Esophagus muscularis mucosa (tissue), 4 donors: ENCODE results near the gene HOXC5. TPM values are rescaled to one million over a fixed set of nuclear protein-coding genes. Genes with fewer than 3 reads are reported as not detected.

Experiments used
- DNase-seq: peaks from one replicate; pipeline ENCODE4 v3.0.0-alpha.2; 2017; ENCODE audit errors: extremely low spot score
- H3K27ac ChIP-seq, 4 donors: fragments of 200-600 bp; sonication (generic); replicated peaks in 1 of 4; 1 replicate in 3 of 4; 2 replicates in 1 of 4; pipeline ENCODE4 v1.5.1; 2016 to 2019; ENCODE audit warnings: mild to moderate bottlenecking in 1 of 4
- H3K27me3 ChIP-seq, 4 donors: fragments of 200-600 bp; sonication (generic); one replicate each; pipeline versions ENCODE4 v1.5.1 to v1.6.0; 2016 to 2019
- H3K36me3 ChIP-seq, 4 donors: fragments of 200-600 bp; sonication (generic); one replicate each; pipeline ENCODE4 v1.5.1; 2016 to 2019
- H3K4me1 ChIP-seq, 4 donors: fragments of 200-600 bp; sonication (generic); one replicate each; pipeline ENCODE4 v1.5.1; 2016 to 2019
- H3K4me3 ChIP-seq, 4 donors: fragments of 200-600 bp; sonication (generic); 1 replicate in 2 of 4; 2 replicates in 2 of 4; pipeline ENCODE4 v1.5.1; 2016 to 2019; ENCODE audit warnings: mild to moderate bottlenecking in 4 of 4, moderate library complexity in 1 of 4
- H3K9me3 ChIP-seq, 4 donors: fragments of 200-600 bp; sonication (generic); 1 replicate in 3 of 4; 2 replicates in 1 of 4; pipeline ENCODE4 v1.5.1; 2016 to 2019
- CTCF ChIP-seq, 3 experiments: fragments of 200-600 bp in 2 of 3; fragments of 450-650 bp in 1 of 3; sonication (generic) in 2 of 3; IDR thresholded peaks; one replicate each; pipeline ENCODE4 v1.5.1; 2017 to 2019; ENCODE audit warnings: antibody characterized with exemption in 3 of 3, mild to moderate bottlenecking in 2 of 3, moderate library complexity in 1 of 3
- EP300 ChIP-seq: sonication (generic); formaldehyde crosslinking; IDR thresholded peaks from one replicate; pipeline ENCODE4 v1.6.1; 2017; ENCODE audit warnings: antibody characterized with exemption
- POLR2A ChIP-seq: fragments of 450-650 bp; IDR thresholded peaks from one replicate; pipeline ENCODE4 v1.6.1; 2017; ENCODE audit warnings: antibody characterized with exemption, moderate library complexity, mild to moderate bottlenecking, low read depth
- POLR2AphosphoS5 ChIP-seq, 2 donors: sonication (generic); formaldehyde crosslinking; IDR thresholded peaks; one replicate each; pipeline ENCODE4 v1.6.1; 2017; ENCODE audit warnings: antibody characterized with exemption in 2 of 2
- WGBS: methylation state at CpG from one replicate; pipeline ENCODE4 v1.1.5; 2018; 5-methylcytosine and 5-hydroxymethylcytosine counted together
- intact Hi-C: fragments of 100-400 bp; cut with DNase I; formaldehyde crosslinking; loops from one replicate; pipeline ENCODE4 v1.15.1; 2023
- total RNA-seq, 4 donors: library from RNA; depleted of rRNA; stranded (reverse); fragments of >200 nt; gene quantifications; one replicate each; pipeline versions ENCODE4 v1.1.0 to v1.2.1, GENCODE V29; 2016

The HOXC5 gene
- 1 to 10 TPM in 1 of 4 donors, under 1 TPM in 1, not detected in 2; 0.83 to 2.0 TPM for total RNA-seq

- Histone ChIP-seq H3K4me1 (peaks cover 14 to 45% (median 37%) of the 10 kb centered on the region in 4 donors), H3K27me3 (peaks cover 0 to 82% (median 28%) of the 10 kb centered on the region in 4 donors), H3K36me3 (no peaks in the 10 kb centered on the region), H3K4me3 (peak within 1 kb of the TSS; percentile 50 to 69 (median 63)), H3K9me3 (no peaks in the 10 kb centered on the region), H3K27ac (peak within 1 kb of the TSS; percentile 70 to 83 (median 74))
- intact Hi-C loops: loop anchor here (2.0 to 5.0 kb wide), 2 partner anchors 95 to 160 kb away; no protein-coding TSS in a partner anchor
- 3% methylated on average over 12 of the region's 12 CpGs for WGBS
- TF ChIP-seq EP300 (no peak), CTCF (IDR thresholded peaks at IDR 0.05) (peak; percentile 95 to 99 (median 98)), POLR2A (no peak), POLR2AphosphoS5 (IDR thresholded peaks at IDR 0.05) (peak in 1 of 2 donors; percentile 8)
- DNase-seq: no peak
Measured at GRCh38 chr12:54032627-54033100, at the start of gene HOXC5. HOXC5 (plus strand) TSS chr12:54033050; CDS start chr12:54033123, 73 bp downstream.

- Histone ChIP-seq H3K9me3 (no peaks in the 10 kb centered on the region), H3K27ac (no peak overlapping the region), H3K4me1 (peaks cover 15 to 32% (median 29%) of the 10 kb centered on the region in 4 donors), H3K27me3 (peaks cover 21 to 100% (median 91%) of the 10 kb centered on the region in 4 donors), H3K4me3 (no peak overlapping the region), H3K36me3 (no peaks in the 10 kb centered on the region)
- 4% methylated on average over 17 of the region's 17 CpGs for WGBS
- intact Hi-C loops: no loop called here
- no peak for TF ChIP-seq CTCF (IDR thresholded peaks at IDR 0.05)
- TF ChIP-seq POLR2AphosphoS5 (IDR thresholded peaks at IDR 0.05): no peak
- no peak for TF ChIP-seq EP300
- TF ChIP-seq POLR2A: no peak
- DNase-seq: no peak
Measured at GRCh38 chr12:53983568-53983949, 49.3 kb upstream of the HOXC5 start.

GRCh38 chr12:53983950-53984572 lies 48.8 kb upstream of the HOXC5 start:
- intact Hi-C loops: no loop called here
- Histone ChIP-seq H3K27ac (no peak overlapping the region), H3K4me1 (peaks cover 15 to 32% (median 29%) of the 10 kb centered on the region in 4 donors), H3K36me3 (no peaks in the 10 kb centered on the region), H3K4me3 (no peak overlapping the region), H3K9me3 (no peaks in the 10 kb centered on the region), H3K27me3 (peaks cover 21 to 100% (median 91%) of the 10 kb centered on the region in 4 donors)
- TF ChIP-seq CTCF (IDR thresholded peaks at IDR 0.05) (no peak), POLR2AphosphoS5 (IDR thresholded peaks at IDR 0.05) (no peak), EP300 (no peak), POLR2A (no peak)
- no peak for DNase-seq
- 9% methylated on average over 30 of the region's 30 CpGs for WGBS

GRCh38 chr12:53984901-53985691 lies 47.8 kb upstream of the HOXC5 start, which contains the start of gene HOXC10:
HOXC10 (plus strand) TSS chr12:53985146; CDS start chr12:53985260, 114 bp downstream.
- Histone ChIP-seq H3K36me3 (no peaks in the 10 kb centered on the region), H3K9me3 (no peaks in the 10 kb centered on the region), H3K4me1 (peaks cover 19 to 32% (median 29%) of the 10 kb centered on the region in 4 donors), H3K4me3 (peak within 1 kb of the TSS; percentile 24 to 39 (median 30)), H3K27ac (no peak within 1 kb of the TSS), H3K27me3 (peaks cover 21 to 100% (median 90%) of the 10 kb centered on the region in 4 donors)
- TF ChIP-seq CTCF (IDR thresholded peaks at IDR 0.05): peak; percentile 41 to 55 (median 49)
- peak in 1 of 2 donors; percentile 56 for TF ChIP-seq POLR2AphosphoS5 (IDR thresholded peaks at IDR 0.05)
- TF ChIP-seq EP300: no peak
- TF ChIP-seq POLR2A: no peak
- intact Hi-C loops: no loop called here
- peak; percentile 94 for DNase-seq
- WGBS: 4% methylated on average over 26 of the region's 55 CpGs
